Panc1 (cell line): Measurements from ENCODE around the gene THAP12. TPM values are rescaled to one million over a fixed set of nuclear protein-coding genes. Genes with fewer than 3 reads are reported as not detected.

Experiments used
- ATAC-seq: fragments of 200-7000 bp; cut with Tn5 transposase; 2 replicates; pipeline ENCODE4 v1.9.1; 2020; ENCODE audit warnings: mild to moderate bottlenecking, moderate library complexity
- BruUV-seq: library from RNA; stranded (reverse); fragments of 400-500 nt; replicated peaks from 2 replicates; lab custom pipeline; 2021; lab: Mats Ljungman, UMichigan
- CTCF ChIA-PET: fragments of 300-600 bp; sonication (Branson Sonifier 250); formaldehyde crosslinking; loops from one replicate; lab custom pipeline; 2022; ENCODE audit warnings: antibody characterized with exemption; lab: Charles Lee
- POLR2A ChIA-PET: fragments of 300-600 bp; sonication (Branson Sonifier 250); formaldehyde crosslinking; loops from one replicate; lab custom pipeline; 2022; ENCODE audit warnings: antibody characterized with exemption; lab: Charles Lee
- DNase-seq: peaks from one replicate; pipeline ENCODE4 v3.0.0-alpha.2; 2010; ENCODE audit warnings: low read depth, low spot score
- H3K27ac ChIP-seq: 2 replicates; pipeline ENCODE4 v1.5.1; 2011; ENCODE audit warnings: mild to moderate bottlenecking, low read length, inconsistent platforms
- H3K27me3 ChIP-seq: fragments of 200-500 bp; sonication (Bioruptor generic); 2 replicates; pipeline ENCODE4 v1.6.0; 2014; ENCODE audit warnings: low read length, inconsistent platforms; ENCODE audit not compliant: control insufficient read depth, insufficient read depth
- H3K36me3 ChIP-seq: fragments of 200-500 bp; sonication (Bioruptor generic); 2 replicates; pipeline ENCODE4 v1.5.1; 2014; ENCODE audit warnings: inconsistent platforms, mild to moderate bottlenecking, low read length, moderate library complexity; ENCODE audit not compliant: control insufficient read depth, insufficient read depth
- H3K4me1 ChIP-seq: 2 replicates; pipeline ENCODE4 v1.5.1; 2011; ENCODE audit warnings: inconsistent platforms, mild to moderate bottlenecking, low read length, moderate library complexity; ENCODE audit not compliant: control insufficient read depth, insufficient read depth
- H3K4me3 ChIP-seq, 2 experiments: 2 replicates each; pipeline ENCODE4 v1.5.1; 2011 to 2012; ENCODE audit warnings: low read depth in 2 of 2, low read length in 2 of 2, mild to moderate bottlenecking in 2 of 2, inconsistent platforms in 1 of 2, moderate library complexity in 1 of 2
- H3K9me3 ChIP-seq: fragments of 200-500 bp; sonication (Bioruptor generic); 2 replicates; pipeline ENCODE4 v1.5.1; 2014; ENCODE audit warnings: low read depth, mild to moderate bottlenecking, inconsistent platforms, low read length, moderate library complexity; ENCODE audit not compliant: control insufficient read depth, insufficient read depth
- POLR2AphosphoS5 ChIP-seq: IDR thresholded peaks from 2 replicates; pipeline ENCODE4 v1.6.1; 2012; ENCODE audit warnings: mild to moderate bottlenecking, low read depth, low read length, moderate library complexity
- SIN3A ChIP-seq: IDR thresholded peaks from 2 replicates; pipeline ENCODE4 v1.6.1; 2012; ENCODE audit warnings: low read depth, mild to moderate bottlenecking, low read length, moderate library complexity, borderline replicate concordance; ENCODE audit not compliant: insufficient read depth
- TCF7L2 ChIP-seq: IDR thresholded peaks from 2 replicates; pipeline ENCODE4 v1.6.1; 2011; ENCODE audit warnings: mild to moderate bottlenecking, low read depth, low read length, inconsistent platforms
- in situ Hi-C: cut with HindIII; loops from 2 replicates; pipeline ENCODE4 v1.10.0; 2016; ENCODE audit warnings: low sequenced_read_pairs, low pct_unique_long_range_greater_than_20kb
- intact Hi-C: fragments of 100-400 bp; cut with micrococcal nuclease; formaldehyde crosslinking; loops from one replicate; pipeline ENCODE4 v1.10.0; 2022; ENCODE audit not compliant: unreplicated experiment
- total RNA-seq: library from RNA; stranded (reverse); gene quantifications from one replicate; pipeline ENCODE4 v1.2.1, GENCODE V29; 2021; ENCODE audit not compliant: unreplicated experiment
- TF ChIP-seq, protein P1 (sequence below), 2 experiments: IDR thresholded peaks; 2 replicates each; pipeline ENCODE4 v1.6.1; 2011 to 2012; ENCODE audit warnings: low read depth in 2 of 2, control low read depth in 1 of 2, low read length in 1 of 2, mild to moderate bottlenecking in 1 of 2, moderate library complexity in 1 of 2; ENCODE audit not compliant: insufficient read depth in 1 of 2
- TF ChIP-seq, protein P2 (sequence below): fragments of 450-650 bp; IDR thresholded peaks from 2 replicates; pipeline ENCODE4 v1.5.1; 2017; ENCODE audit warnings: mild to moderate bottlenecking

The THAP12 gene
- total RNA-seq, 1 experiment from 2014 or later: 57.3 TPM

DNA sequence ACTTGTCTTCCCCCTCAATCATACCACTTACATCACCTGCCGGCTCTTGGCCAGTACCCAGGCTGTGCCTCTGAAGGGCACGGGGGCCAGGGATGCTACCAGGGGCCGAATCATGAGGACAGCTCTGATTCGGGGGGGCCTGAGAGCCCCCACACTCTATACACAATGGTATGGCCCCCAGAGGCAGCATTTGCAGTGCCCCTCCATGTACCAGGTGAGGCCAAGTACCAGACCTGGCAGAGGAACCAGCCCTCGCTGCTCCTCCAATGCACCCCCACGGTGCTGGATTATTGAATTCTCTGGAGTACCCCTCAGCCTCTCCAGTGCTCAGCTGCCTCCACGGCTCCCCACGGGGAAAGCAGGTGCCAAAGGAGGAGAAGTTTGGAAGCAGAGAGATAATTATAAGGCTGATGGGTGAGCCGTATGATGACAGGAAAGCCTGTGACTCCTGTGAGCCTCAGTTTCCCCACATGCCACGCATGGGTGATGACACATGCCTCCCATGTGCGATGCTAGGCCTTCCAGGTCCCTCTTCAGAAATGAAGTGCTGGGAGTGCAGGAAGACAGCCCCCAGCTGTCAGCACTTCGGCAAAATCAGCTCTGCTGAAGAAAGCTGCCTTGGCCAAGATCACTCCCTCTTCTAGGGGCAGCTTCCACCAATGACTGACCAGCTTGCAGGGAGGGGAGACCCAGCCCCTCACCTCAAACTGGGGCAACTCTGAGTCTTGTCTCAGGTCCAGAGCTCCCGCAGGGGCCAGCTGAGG is 69.9 kb downstream of the THAP12 start:
- in situ Hi-C loops (no loop called here), intact Hi-C loops (loop anchor here (10.0 kb wide), 2 partner anchors 406 to 496 kb away; partner anchors contain the start of gene UVRAG)
- no peak overlapping the region for H3K27ac ChIP-seq
- no peak overlapping the region for H3K4me3 ChIP-seq
- no peaks in the 10 kb centered on the region for H3K9me3 ChIP-seq
- H3K27me3 ChIP-seq: no peaks in the 10 kb centered on the region; the same call in 1 of the 2 replicates
- ChIA-PET POLR2A (no interaction called here), CTCF (no interaction called here)
- BruUV-seq: no TSS peak
- no peaks in the 10 kb centered on the region for H3K4me1 ChIP-seq
- no peak for ATAC-seq
- TF ChIP-seq TCF7L2: no peak
- TF ChIP-seq, protein P1, sequence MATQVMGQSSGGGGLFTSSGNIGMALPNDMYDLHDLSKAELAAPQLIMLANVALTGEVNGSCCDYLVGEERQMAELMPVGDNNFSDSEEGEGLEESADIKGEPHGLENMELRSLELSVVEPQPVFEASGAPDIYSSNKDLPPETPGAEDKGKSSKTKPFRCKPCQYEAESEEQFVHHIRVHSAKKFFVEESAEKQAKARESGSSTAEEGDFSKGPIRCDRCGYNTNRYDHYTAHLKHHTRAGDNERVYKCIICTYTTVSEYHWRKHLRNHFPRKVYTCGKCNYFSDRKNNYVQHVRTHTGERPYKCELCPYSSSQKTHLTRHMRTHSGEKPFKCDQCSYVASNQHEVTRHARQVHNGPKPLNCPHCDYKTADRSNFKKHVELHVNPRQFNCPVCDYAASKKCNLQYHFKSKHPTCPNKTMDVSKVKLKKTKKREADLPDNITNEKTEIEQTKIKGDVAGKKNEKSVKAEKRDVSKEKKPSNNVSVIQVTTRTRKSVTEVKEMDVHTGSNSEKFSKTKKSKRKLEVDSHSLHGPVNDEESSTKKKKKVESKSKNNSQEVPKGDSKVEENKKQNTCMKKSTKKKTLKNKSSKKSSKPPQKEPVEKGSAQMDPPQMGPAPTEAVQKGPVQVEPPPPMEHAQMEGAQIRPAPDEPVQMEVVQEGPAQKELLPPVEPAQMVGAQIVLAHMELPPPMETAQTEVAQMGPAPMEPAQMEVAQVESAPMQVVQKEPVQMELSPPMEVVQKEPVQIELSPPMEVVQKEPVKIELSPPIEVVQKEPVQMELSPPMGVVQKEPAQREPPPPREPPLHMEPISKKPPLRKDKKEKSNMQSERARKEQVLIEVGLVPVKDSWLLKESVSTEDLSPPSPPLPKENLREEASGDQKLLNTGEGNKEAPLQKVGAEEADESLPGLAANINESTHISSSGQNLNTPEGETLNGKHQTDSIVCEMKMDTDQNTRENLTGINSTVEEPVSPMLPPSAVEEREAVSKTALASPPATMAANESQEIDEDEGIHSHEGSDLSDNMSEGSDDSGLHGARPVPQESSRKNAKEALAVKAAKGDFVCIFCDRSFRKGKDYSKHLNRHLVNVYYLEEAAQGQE (IDR thresholded peaks at IDR 0.05; ENCODE audit: insufficient read depth in 1 of 2, low read depth in 2 of 2, low read length in 1 of 2): no peak
- TF ChIP-seq SIN3A: no peak
- no peak for TF ChIP-seq POLR2AphosphoS5
- TF ChIP-seq, protein P2, sequence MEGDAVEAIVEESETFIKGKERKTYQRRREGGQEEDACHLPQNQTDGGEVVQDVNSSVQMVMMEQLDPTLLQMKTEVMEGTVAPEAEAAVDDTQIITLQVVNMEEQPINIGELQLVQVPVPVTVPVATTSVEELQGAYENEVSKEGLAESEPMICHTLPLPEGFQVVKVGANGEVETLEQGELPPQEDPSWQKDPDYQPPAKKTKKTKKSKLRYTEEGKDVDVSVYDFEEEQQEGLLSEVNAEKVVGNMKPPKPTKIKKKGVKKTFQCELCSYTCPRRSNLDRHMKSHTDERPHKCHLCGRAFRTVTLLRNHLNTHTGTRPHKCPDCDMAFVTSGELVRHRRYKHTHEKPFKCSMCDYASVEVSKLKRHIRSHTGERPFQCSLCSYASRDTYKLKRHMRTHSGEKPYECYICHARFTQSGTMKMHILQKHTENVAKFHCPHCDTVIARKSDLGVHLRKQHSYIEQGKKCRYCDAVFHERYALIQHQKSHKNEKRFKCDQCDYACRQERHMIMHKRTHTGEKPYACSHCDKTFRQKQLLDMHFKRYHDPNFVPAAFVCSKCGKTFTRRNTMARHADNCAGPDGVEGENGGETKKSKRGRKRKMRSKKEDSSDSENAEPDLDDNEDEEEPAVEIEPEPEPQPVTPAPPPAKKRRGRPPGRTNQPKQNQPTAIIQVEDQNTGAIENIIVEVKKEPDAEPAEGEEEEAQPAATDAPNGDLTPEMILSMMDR: no peak
- no peaks in the 10 kb centered on the region for H3K36me3 ChIP-seq
- DNase-seq: no peak

- intact Hi-C loops (no loop called here), in situ Hi-C loops (no loop called here)
- TF ChIP-seq, protein P2: no peak
- TF ChIP-seq, protein P1 (IDR thresholded peaks at IDR 0.05; ENCODE audit: insufficient read depth in 1 of 2, low read depth in 2 of 2, low read length in 1 of 2): no peak
- TF ChIP-seq TCF7L2: no peak
- TF ChIP-seq SIN3A: no peak
- no peak for TF ChIP-seq POLR2AphosphoS5
- H3K4me1 ChIP-seq: no peaks in the 10 kb centered on the region
- DNase-seq (no peak), ATAC-seq (no peak)
- no peaks in the 10 kb centered on the region for H3K9me3 ChIP-seq
- no TSS peak for BruUV-seq
- ChIA-PET POLR2A (no interaction called here), CTCF (no interaction called here)
- no peak overlapping the region for H3K27ac ChIP-seq
- H3K36me3 ChIP-seq: no peaks in the 10 kb centered on the region
- H3K27me3 ChIP-seq: no peaks in the 10 kb centered on the region; the same call in 1 of the 2 replicates
- no peak overlapping the region for H3K4me3 ChIP-seq
Observed at GRCh38 chr11:76307978-76308747, 72.8 kb downstream of the THAP12 start.
